HEK293T (cell line): ENCODE results near the gene IFRD2.
A peak's percentile ranks its signal among the peaks of the same experiment; 100 is the strongest.

Source experiments
- CTCF ChIA-PET: fragments of 350-600 bp; formaldehyde crosslinking; extraction: SDS; loops from one replicate; lab custom pipeline; 2021; ENCODE audit warnings: antibody characterized with exemption, inconsistent platforms; lab: Yijun Ruan, JAX
- POLR2A ChIA-PET: fragments of 350-600 bp; formaldehyde crosslinking; extraction: SDS; loops from one replicate; lab custom pipeline; 2020; ENCODE audit warnings: antibody characterized with exemption, inconsistent platforms; lab: Yijun Ruan, JAX
- DNase-seq: peaks from one replicate; pipeline ENCODE4 v3.0.0; 2012; ENCODE audit warnings: mixed read lengths; ENCODE audit errors: extremely low spot score
- ARNT ChIP-seq: fragments of 450-650 bp; IDR thresholded peaks from 2 replicates; pipeline ENCODE4 v1.6.1; 2017; ENCODE audit warnings: mild to moderate bottlenecking
- BHLHE40 ChIP-seq: fragments of 450-650 bp; IDR thresholded peaks from 2 replicates; pipeline ENCODE4 v1.6.1; 2016; ENCODE audit warnings: mild to moderate bottlenecking, moderate library complexity, borderline replicate concordance
- CTBP1 ChIP-seq: fragments of 450-650 bp; IDR thresholded peaks from 2 replicates; pipeline ENCODE4 v1.6.1; 2016; ENCODE audit warnings: borderline replicate concordance
- ELF4 ChIP-seq: fragments of 450-650 bp; IDR thresholded peaks from 2 replicates; pipeline ENCODE4 v1.6.1; 2017; ENCODE audit warnings: antibody characterized with exemption
- FOXA1 ChIP-seq: fragments of 450-650 bp; IDR thresholded peaks from 2 replicates; pipeline ENCODE4 v1.6.1; 2016; ENCODE audit warnings: mild to moderate bottlenecking
- FOXK2 ChIP-seq: fragments of 450-650 bp; IDR thresholded peaks from 2 replicates; pipeline ENCODE4 v1.6.1; 2016; ENCODE audit warnings: mild to moderate bottlenecking
- FOXM1 ChIP-seq: fragments of 450-650 bp; IDR thresholded peaks from 2 replicates; pipeline ENCODE4 v1.6.1; 2017; ENCODE audit warnings: mild to moderate bottlenecking, borderline replicate concordance
- HDGF ChIP-seq: fragments of 450-650 bp; IDR thresholded peaks from 2 replicates; pipeline ENCODE4 v1.6.1; 2017; ENCODE audit warnings: antibody characterized with exemption, borderline replicate concordance
- L3MBTL2 ChIP-seq: fragments of 450-650 bp; conservative IDR thresholded peaks from 2 replicates; pipeline ENCODE4 v1.6.1; 2016; ENCODE audit warnings: mild to moderate bottlenecking
- LEF1 ChIP-seq: fragments of 450-650 bp; IDR thresholded peaks from 2 replicates; pipeline ENCODE4 v1.6.1; 2017; ENCODE audit warnings: mild to moderate bottlenecking, borderline replicate concordance
- NFRKB ChIP-seq: fragments of 450-650 bp; IDR thresholded peaks from 2 replicates; pipeline ENCODE4 v1.6.1; 2016; ENCODE audit warnings: mild to moderate bottlenecking, moderate library complexity
- PKNOX1 ChIP-seq: fragments of 450-650 bp; IDR thresholded peaks from 2 replicates; pipeline ENCODE4 v1.6.1; 2016
- SP1 ChIP-seq: fragments of 450-650 bp; IDR thresholded peaks from 2 replicates; pipeline ENCODE4 v1.6.1; 2017
- SUZ12 ChIP-seq: fragments of 450-650 bp; IDR thresholded peaks from 2 replicates; pipeline ENCODE4 v1.6.1; 2016; ENCODE audit warnings: mild to moderate bottlenecking
- TARDBP ChIP-seq: fragments of 450-650 bp; IDR thresholded peaks from 2 replicates; pipeline ENCODE4 v1.6.1; 2016
- ZNF384 ChIP-seq: fragments of 450-650 bp; IDR thresholded peaks from 2 replicates; pipeline ENCODE4 v1.6.1; 2016

The IFRD2 gene

GRCh38 chr3:50299638-50299928 lies 7.4 kb upstream of the IFRD2 start:
- CTCF ChIA-PET = interaction anchor here (0.7 to 2.1 kb wide), 5 partner anchors 21 to 105 kb away, joined by 3 to 8 read pairs (median 4); no protein-coding TSS in a partner anchor

GRCh38 chr3:50298836-50299637 lies 6.8 kb upstream of the IFRD2 start, which contains the start of the genes HYAL3 and NAA80:
TSS of gene HYAL3 (minus strand) at chr3:50299405. CDS start at chr3:50295602, 3,803 bp downstream.
TSS of gene NAA80 (minus strand) at chr3:50299405. CDS start at chr3:50297463, 1,942 bp downstream.
- DNase-seq = peak; percentile 98
- ChIA-PET CTCF (interaction anchor here (0.7 to 2.1 kb wide), 5 partner anchors 22 to 105 kb away, joined by 3 to 8 read pairs (median 4); no protein-coding TSS in a partner anchor), POLR2A (interaction anchor here (0.6 to 3.5 kb wide), 11 partner anchors 15 to 270 kb away, joined by 3 to 23 read pairs (median 4); partner anchors contain the start of genes HEMK1 and TUSC2)
- TF ChIP-seq SUZ12 (no peak), FOXA1 (no peak), PKNOX1 (no peak), CTBP1 (no peak), LEF1 (no peak), ELF4 (no peak), ARNT (no peak), BHLHE40 (no peak), HDGF (peak; percentile 91), L3MBTL2 (peak; percentile 73; the same call in 1 of the 2 replicates)

More at GRCh38 chr3:50299638-50299928, 7.4 kb upstream of the IFRD2 start:
- no peak for TF ChIP-seq SP1
- TF ChIP-seq PKNOX1 = peak; percentile 84
- DNase-seq = no peak
- POLR2A ChIA-PET = interaction anchor here (0.6 to 3.5 kb wide), 11 partner anchors 8 to 269 kb away, joined by 3 to 23 read pairs (median 4); partner anchors contain the start of genes HEMK1 and TUSC2

- ChIA-PET POLR2A (interaction anchor here (1.1 to 3.5 kb wide), 5 partner anchors 23 to 39 kb away, joined by 3 to 23 read pairs (median 11); partner anchors contain the start of gene TUSC2), CTCF (interaction anchor here (0.9 to 2.1 kb wide), 3 partner anchors 24 to 104 kb away, joined by 3 to 8 read pairs (median 3); no protein-coding TSS in a partner anchor)
- DNase-seq = no peak
- TF ChIP-seq HDGF = no peak
- no peak for TF ChIP-seq CTBP1
- no peak for TF ChIP-seq ELF4
- no peak for TF ChIP-seq ARNT
- TF ChIP-seq FOXM1 = no peak
- no peak for TF ChIP-seq LEF1
- no peak for TF ChIP-seq PKNOX1
- TF ChIP-seq BHLHE40 = no peak
Measured at GRCh38 chr3:50297896-50298725, 5.9 kb upstream of the IFRD2 start.

- ChIA-PET CTCF (interaction anchor here (0.9 kb wide), 1 partner anchor 23 kb away, joined by 3 read pairs; no protein-coding TSS in a partner anchor), POLR2A (interaction anchor here (0.7 to 3.5 kb wide), 3 partner anchors 30 to 39 kb away, joined by 3 to 21 read pairs (median 4); partner anchors contain the start of gene TUSC2)
- TF ChIP-seq ELF4 (no peak), FOXM1 (no peak), L3MBTL2 (no peak), ZNF384 (no peak), FOXA1 (no peak), SUZ12 (no peak), PKNOX1 (no peak), FOXK2 (no peak), ARNT (no peak), BHLHE40 (no peak), CTBP1 (no peak), LEF1 (no peak), NFRKB (no peak), TARDBP (no peak), SP1 (no peak), HDGF (no peak)
- DNase-seq = no peak
Measured at GRCh38 chr3:50297384-50297775, 5.2 kb upstream of the IFRD2 start.

- CTCF ChIA-PET = no interaction called here
- TF ChIP-seq FOXK2 = no peak
- no peak for TF ChIP-seq PKNOX1
- no peak for TF ChIP-seq TARDBP
- no peak for TF ChIP-seq FOXM1
- TF ChIP-seq ARNT = no peak
- no peak for TF ChIP-seq NFRKB
- TF ChIP-seq LEF1 = no peak
- TF ChIP-seq ELF4 = no peak
- no peak for TF ChIP-seq L3MBTL2
- no peak for TF ChIP-seq SUZ12
- TF ChIP-seq SP1 = no peak
- POLR2A ChIA-PET = interaction anchor here (0.7 to 3.5 kb wide), 3 partner anchors 30 to 40 kb away, joined by 3 to 21 read pairs (median 4); partner anchors contain the start of gene TUSC2
- DNase-seq = no peak
Measured at GRCh38 chr3:50296721-50297383, 4.6 kb upstream of the IFRD2 start.
